Activated T-helper 17 cell treated with anti-CD3 and anti-CD28 coated beads, Interleukin-2, amount 50 U/mL, for 72 hours (primary cell): ENCODE results near the gene SLC16A12. TPM values are rescaled to one million over a fixed set of nuclear protein-coding genes. Genes with fewer than 3 reads are reported as not detected.
"Not testable (repeated sequence)": the region's sequence is repeated elsewhere in the genome, so short reads cannot be mapped to it uniquely, and the experiment has no call there.

ENCODE experiments used
- ATAC-seq: fragments of 150-1000 bp; cut with Tn5 transposase; replicated peaks from 2 replicates; pipeline ENCODE4 v1.10.0; 2021; ENCODE audit warnings: mild to moderate bottlenecking, moderate library complexity
- H3K27ac Mint-ChIP-seq: one replicate; pipeline ENCODE4 v1.8.0; 2022; ENCODE audit warnings: mixed read lengths
- H3K27me3 Mint-ChIP-seq: one replicate; pipeline ENCODE4 v1.8.0; 2022; ENCODE audit warnings: mixed read lengths
- H3K36me3 Mint-ChIP-seq: one replicate; pipeline ENCODE4 v1.8.0; 2022; ENCODE audit warnings: low read depth, mild to moderate bottlenecking, mixed read lengths
- H3K4me1 Mint-ChIP-seq: one replicate; pipeline ENCODE4 v1.8.0; 2022; ENCODE audit warnings: mixed read lengths
- H3K4me3 Mint-ChIP-seq: one replicate; pipeline ENCODE4 v1.8.0; 2022; ENCODE audit warnings: mild to moderate bottlenecking, mixed read lengths
- H3K9me3 Mint-ChIP-seq: one replicate; pipeline ENCODE4 v1.8.0; 2022; ENCODE audit warnings: mixed read lengths
- total RNA-seq, 2 donors: library from RNA; stranded (reverse); gene quantifications; one replicate each; pipeline ENCODE4 v1.2.3, GENCODE V29; 2022

The SLC16A12 gene
- total RNA-seq, 2 donors from 2014 or later, result not detected

- Mint-ChIP-seq H3K36me3 (peaks cover 4% of the 10 kb centered on the region), H3K9me3 (no peaks in the 10 kb centered on the region), H3K4me1 (no peaks in the 10 kb centered on the region), H3K27me3 (no peaks in the 10 kb centered on the region), H3K4me3 (no peak overlapping the region), H3K27ac (no peak overlapping the region)
- no peak for ATAC-seq
These were observed 137.2 kb downstream of the SLC16A12 start for GRCh38 chr10:89398003-89398749.

GRCh38 chr10:89395141-89395540 is 140.3 kb downstream of the SLC16A12 start:
- Mint-ChIP-seq H3K4me3 (no peak overlapping the region), H3K27me3 (no peaks in the 10 kb centered on the region), H3K4me1 (peaks cover 8% of the 10 kb centered on the region), H3K36me3 (no peaks in the 10 kb centered on the region), H3K9me3 (no peaks in the 10 kb centered on the region), H3K27ac (no peak overlapping the region)
- no peak for ATAC-seq

GRCh38 chr10:89393898-89394297 is 141.5 kb downstream of the SLC16A12 start:
- no peaks in the 10 kb centered on the region for H3K9me3 Mint-ChIP-seq
- H3K4me3 Mint-ChIP-seq, result no peak overlapping the region
- H3K27ac Mint-ChIP-seq, result no peak overlapping the region
- ATAC-seq, result no peak
- no peaks in the 10 kb centered on the region for H3K27me3 Mint-ChIP-seq
- H3K4me1 Mint-ChIP-seq, result peaks cover 8% of the 10 kb centered on the region
- no peaks in the 10 kb centered on the region for H3K36me3 Mint-ChIP-seq

- Mint-ChIP-seq H3K4me3 (peak overlapping the region; percentile 78), H3K27me3 (no peaks in the 10 kb centered on the region), H3K9me3 (no peaks in the 10 kb centered on the region), H3K27ac (peak overlapping the region; percentile 51), H3K36me3 (no peaks in the 10 kb centered on the region), H3K4me1 (peaks cover 8% of the 10 kb centered on the region)
- peak; percentile 49 for ATAC-seq
These were observed 142.4 kb downstream of the SLC16A12 start for GRCh38 chr10:89392974-89393373.

- ATAC-seq, result peak; percentile 84
- H3K4me3 Mint-ChIP-seq, result peak within 1 kb of the TSS; percentile 78
- H3K4me1 Mint-ChIP-seq, result peaks cover 8% of the 10 kb centered on the region
- peak within 1 kb of the TSS; percentile 51 for H3K27ac Mint-ChIP-seq
- no peaks in the 10 kb centered on the region for H3K27me3 Mint-ChIP-seq
- H3K36me3 Mint-ChIP-seq, result no peaks in the 10 kb centered on the region
- H3K9me3 Mint-ChIP-seq, result no peaks in the 10 kb centered on the region
These were observed 143.3 kb downstream of the SLC16A12 start, which contains the start of gene IFIT1 for GRCh38 chr10:89391907-89392756. Gene IFIT1, plus strand, starts transcription at chr10:89392623. Its CDS starts 90 bp downstream, at chr10:89392713.

GRCh38 chr10:89391226-89391576 is 144.2 kb downstream of the SLC16A12 start:
- H3K36me3 Mint-ChIP-seq, H3K4me3 Mint-ChIP-seq, ATAC-seq, H3K27me3 Mint-ChIP-seq, H3K27ac Mint-ChIP-seq, H3K9me3 Mint-ChIP-seq, H3K4me1 Mint-ChIP-seq: not testable (repeated sequence)

- no peak overlapping the region for H3K4me3 Mint-ChIP-seq
- no peaks in the 10 kb centered on the region for H3K9me3 Mint-ChIP-seq
- no peak overlapping the region for H3K27ac Mint-ChIP-seq
- peaks cover 8% of the 10 kb centered on the region for H3K4me1 Mint-ChIP-seq
- no peaks in the 10 kb centered on the region for H3K27me3 Mint-ChIP-seq
- ATAC-seq, result no peak
- H3K36me3 Mint-ChIP-seq, result no peaks in the 10 kb centered on the region
These were observed 144.7 kb downstream of the SLC16A12 start for GRCh38 chr10:89390476-89391225.

- no peaks in the 10 kb centered on the region for H3K36me3 Mint-ChIP-seq
- peaks cover 8% of the 10 kb centered on the region for H3K4me1 Mint-ChIP-seq
- no peak overlapping the region for H3K4me3 Mint-ChIP-seq
- H3K9me3 Mint-ChIP-seq, result no peaks in the 10 kb centered on the region
- H3K27me3 Mint-ChIP-seq, result no peaks in the 10 kb centered on the region
- H3K27ac Mint-ChIP-seq, result no peak overlapping the region
- ATAC-seq, result no peak
These were observed 146.1 kb downstream of the SLC16A12 start for GRCh38 chr10:89389254-89389653.

GRCh38 chr10:89388806-89389205 is 146.6 kb downstream of the SLC16A12 start:
- no peak overlapping the region for H3K4me3 Mint-ChIP-seq
- ATAC-seq, result no peak
- no peaks in the 10 kb centered on the region for H3K9me3 Mint-ChIP-seq
- no peaks in the 10 kb centered on the region for H3K27me3 Mint-ChIP-seq
- H3K36me3 Mint-ChIP-seq, result no peaks in the 10 kb centered on the region
- H3K27ac Mint-ChIP-seq, result no peak overlapping the region
- H3K4me1 Mint-ChIP-seq, result peaks cover 8% of the 10 kb centered on the region

GRCh38 chr10:89384474-89385340 is 150.7 kb downstream of the SLC16A12 start:
- Mint-ChIP-seq H3K9me3 (no peaks in the 10 kb centered on the region), H3K4me1 (no peaks in the 10 kb centered on the region), H3K27ac (no peak overlapping the region), H3K4me3 (no peak overlapping the region), H3K27me3 (no peaks in the 10 kb centered on the region), H3K36me3 (no peaks in the 10 kb centered on the region)
- no peak for ATAC-seq

GRCh38 chr10:89382757-89383156 is 152.6 kb downstream of the SLC16A12 start:
- ATAC-seq, result peak; percentile 54

More at GRCh38 chr10:89382757-89383156, 152.6 kb downstream of the SLC16A12 start:
- Mint-ChIP-seq H3K27ac (no peak overlapping the region), H3K4me3 (no peak overlapping the region), H3K36me3 (no peaks in the 10 kb centered on the region), H3K9me3 (no peaks in the 10 kb centered on the region), H3K4me1 (no peaks in the 10 kb centered on the region), H3K27me3 (no peaks in the 10 kb centered on the region)
